GM12878 (cell line): ENCODE measurements around the gene TMEM132D. TPM values are rescaled to one million over a fixed set of nuclear protein-coding genes. Genes with fewer than 3 reads are reported as not detected.

Experiments used
- ATAC-seq: fragments of 200-7000 bp; cut with Tn5 transposase; 3 replicates; pipeline ENCODE4 v1.9.1; 2020; ENCODE audit warnings: mild to moderate bottlenecking, moderate library complexity
- BruUV-seq: library from RNA; stranded (reverse); fragments of 400-500 nt; replicated peaks from 2 replicates; lab custom pipeline; 2021; lab: Mats Ljungman, UMichigan
- CTCF ChIA-PET: fragments of 300-600 bp; sonication (Branson Sonifier 250); formaldehyde crosslinking; extraction: SDS; loops from one replicate; lab custom pipeline; 2021; ENCODE audit warnings: inconsistent platforms; lab: Yijun Ruan, JAX
- POLR2A ChIA-PET: fragments of 350-600 bp; formaldehyde crosslinking; extraction: SDS; loops from one replicate; lab custom pipeline; 2021; ENCODE audit warnings: inconsistent platforms; lab: Charles Lee
- RAD21 ChIA-PET: fragments of 300-600 bp; sonication (Branson Sonifier 250); formaldehyde crosslinking; loops from one replicate; lab custom pipeline; 2023; ENCODE audit warnings: antibody characterized with exemption; ENCODE audit not compliant: unreplicated experiment; lab: Charles Lee
- SMC1A ChIA-PET: fragments of 300-600 bp; sonication (Branson Sonifier 250); formaldehyde crosslinking; loops from one replicate; lab custom pipeline; 2023; ENCODE audit not compliant: unreplicated experiment, uncharacterized antibody; lab: Charles Lee
- DNase-seq: peaks from one replicate; pipeline ENCODE4 v3.0.0-alpha.2; 2011; ENCODE audit warnings: low read depth, low spot score
- FAIRE-seq: peaks from 3 replicates; lab custom pipeline; 2011; peaks lifted over from hg19 to GRCh38; lab: Jason Lieb, UNC
- H2AFZ ChIP-seq: 2 replicates; pipeline ENCODE4 v1.6.0; 2011; ENCODE audit warnings: low read depth, low read length, control low read depth; ENCODE audit not compliant: control insufficient read depth
- H3K27ac ChIP-seq: 2 replicates; pipeline ENCODE4 v1.5.1; 2011; ENCODE audit warnings: control low read depth; ENCODE audit not compliant: control insufficient read depth, insufficient read depth
- H3K27me3 ChIP-seq, 2 experiments: replicated peaks in 1 of 2; 2 replicates each; pipeline versions ENCODE4 v1.6.0 to v1.6.1; 2011; ENCODE audit warnings: low read length in 1 of 2; ENCODE audit not compliant: control insufficient read depth in 2 of 2, insufficient read depth in 2 of 2
- H3K36me3 ChIP-seq, 2 experiments: 2 replicates each; pipeline ENCODE4 v1.5.1; 2011; ENCODE audit warnings: low read length in 1 of 2; ENCODE audit not compliant: control insufficient read depth in 2 of 2, insufficient read depth in 2 of 2
- H3K4me1 ChIP-seq: 2 replicates; pipeline ENCODE4 v1.6.1; 2011; ENCODE audit warnings: mild to moderate bottlenecking, low read length, moderate library complexity, mixed read lengths; ENCODE audit not compliant: control insufficient read depth, insufficient read depth
- H3K4me2 ChIP-seq: 2 replicates; pipeline ENCODE4 v1.6.0; 2011; ENCODE audit warnings: control low read depth; ENCODE audit not compliant: control insufficient read depth, insufficient read depth
- H3K4me3 ChIP-seq: fragments of 200-600 bp; sonication (generic); 2 replicates; pipeline ENCODE4 v1.5.1; 2016
- H3K79me2 ChIP-seq: 2 replicates; pipeline ENCODE4 v1.6.0; 2011; ENCODE audit warnings: low read length; ENCODE audit not compliant: control insufficient read depth, insufficient read depth
- H3K9ac ChIP-seq: 2 replicates; pipeline ENCODE4 v1.8.0; 2011; ENCODE audit warnings: low read length, control low read depth, mixed read lengths; ENCODE audit not compliant: control insufficient read depth, insufficient read depth
- H3K9me3 ChIP-seq: replicated peaks from 3 replicates; pipeline ENCODE4 v1.5.1; 2011; ENCODE audit warnings: mild to moderate bottlenecking, low read length; ENCODE audit not compliant: control insufficient read depth, insufficient read depth
- H4K20me1 ChIP-seq: 2 replicates; pipeline ENCODE4 v1.6.0; 2011; ENCODE audit not compliant: control insufficient read depth, insufficient read depth
- BCLAF1 ChIP-seq: fragments of 450-650 bp; IDR thresholded peaks from 2 replicates; pipeline ENCODE4 v1.6.1; 2017; ENCODE audit warnings: antibody characterized with exemption, mild to moderate bottlenecking, moderate library complexity
- CHD1 ChIP-seq: IDR thresholded peaks from 2 replicates; pipeline ENCODE4 v1.6.1; 2012; ENCODE audit warnings: low read depth, low read length, improper control_type of control experiment
- EGR1 ChIP-seq, 2 experiments: IDR thresholded peaks; 1 replicate in 1 of 2; 2 replicates in 1 of 2; pipeline ENCODE4 v1.6.1; 2011 to 2012; ENCODE audit warnings: low read depth in 2 of 2, low read length in 2 of 2, borderline replicate concordance in 1 of 2, mild to moderate bottlenecking in 1 of 2, moderate library complexity in 1 of 2
- HCFC1 ChIP-seq: fragments of 150-350 bp; IDR thresholded peaks from 2 replicates; pipeline ENCODE4 v1.6.1; 2014; ENCODE audit warnings: low read length
- MTA3 ChIP-seq: IDR thresholded peaks from 2 replicates; pipeline ENCODE4 v1.6.1; 2012; ENCODE audit warnings: low read length, inconsistent platforms, borderline replicate concordance
- MYC ChIP-seq: IDR thresholded peaks from 2 replicates; pipeline ENCODE4 v1.6.1; 2011; ENCODE audit warnings: mild to moderate bottlenecking, low read length, moderate library complexity, inconsistent platforms; ENCODE audit not compliant: insufficient read depth, insufficient replicate concordance, insufficient read length, severe bottlenecking
- NR2F1 ChIP-seq: fragments of 450-650 bp; conservative IDR thresholded peaks from 2 replicates; pipeline ENCODE4 v1.6.1; 2017; ENCODE audit warnings: mild to moderate bottlenecking
- SMARCA5 ChIP-seq: fragments of 450-650 bp; IDR thresholded peaks from 2 replicates; pipeline ENCODE4 v1.6.1; 2017; ENCODE audit warnings: mild to moderate bottlenecking
- SREBF2 ChIP-seq: IDR thresholded peaks from 2 replicates; pipeline ENCODE4 v1.6.1; 2012; ENCODE audit warnings: mild to moderate bottlenecking, low read length
- ZNF384 ChIP-seq: IDR thresholded peaks from 2 replicates; pipeline ENCODE4 v1.6.1; 2012; ENCODE audit warnings: low read depth, mild to moderate bottlenecking, low read length, improper control_type of control experiment, borderline replicate concordance
- WGBS: methylation state at CpG from one replicate; pipeline ENCODE4 v1.1.6; 2016; ENCODE audit warnings: low lambda C conversion rate; ENCODE audit not compliant: insufficient replicate concordance, insufficient coverage; ENCODE audit errors: missing lambda C conversion rate; 5-methylcytosine and 5-hydroxymethylcytosine counted together
- in situ Hi-C: fragments of 300-500 bp; cut with MboI; formaldehyde crosslinking; loops from 9 replicates; pipeline ENCODE4 v1.14.3; 2018; ENCODE audit warnings: mixed read lengths
- intact Hi-C: fragments of 100-400 bp; cut with micrococcal nuclease; formaldehyde crosslinking; loops from one replicate; pipeline ENCODE4 v1.14.2; 2022; ENCODE audit not compliant: unreplicated experiment
- polyA plus RNA-seq, 11 experiments: library from polyadenylated mRNA; depleted of rRNA in 4 of 11; unstranded in 6 of 11; stranded (reverse) in 5 of 11; fragments of >200 nt; fragmentation: Nextera tagmentation in 4 of 11; fragmentation: Illumina TruSeq in 1 of 11; extraction: Ambion mirVana in 4 of 11; extraction: Trizol in 1 of 11; gene quantifications; 1 replicate in 1 of 11; 2 replicates in 10 of 11; pipeline versions ENCODE4 v1.2.1 to v1.2.3, GENCODE V29; 2011 to 2016; ENCODE audit warnings: inconsistent platforms in 2 of 11, missing spikeins in 2 of 11, low read depth in 1 of 11
- total RNA-seq, 4 experiments: library from RNA; depleted of rRNA in 3 of 4; stranded (reverse); fragments of >200 nt in 3 of 4; fragmentation: Illumina TruSeq in 1 of 4; extraction: Trizol in 1 of 4; gene quantifications; 2 replicates each; pipeline versions ENCODE4 v1.2.1 to v1.2.3, GENCODE V29; 2013 to 2021

TMEM132D gene
- total and polyA plus RNA-seq, 10 of the 15 experiments (the other 5 are each of a cell fraction or from before 2014, with no cell fraction given): under 0.01 to 0.12 (median 0.02) TPM; not detected in 3

- 51% methylated on average over 9 of the region's 9 CpGs for WGBS
- in situ Hi-C loops: no loop called here
Observed at GRCh38 chr12:129067491-129067890, 836.3 kb downstream of the TMEM132D start.

More at GRCh38 chr12:129067491-129067890, 836.3 kb downstream of the TMEM132D start:
- Histone ChIP-seq H3K79me2 (no peaks in the 10 kb centered on the region), H4K20me1 (no peaks in the 10 kb centered on the region), H3K27me3 (no peaks in the 10 kb centered on the region; a peak in 2 of 4 replicates), H3K4me2 (no peak overlapping the region), H2AFZ (no peak overlapping the region), H3K36me3 (no peaks in the 10 kb centered on the region), H3K9ac (no peak overlapping the region), H3K4me1 (no peaks in the 10 kb centered on the region), H3K27ac (no peak overlapping the region), H3K9me3 (no peaks in the 10 kb centered on the region), H3K4me3 (no peak overlapping the region)
- ChIA-PET RAD21 (no interaction called here), CTCF (no interaction called here), SMC1A (no interaction called here), POLR2A (no interaction called here)
- BruUV-seq: no TSS peak
- TF ChIP-seq EGR1 (IDR thresholded peaks at IDR 0.05; ENCODE audit: borderline replicate concordance in 1 of 2, low read depth in 2 of 2, low read length in 2 of 2): no peak
- no peak for TF ChIP-seq SMARCA5
- TF ChIP-seq SREBF2: no peak
- no peak for TF ChIP-seq MYC
- TF ChIP-seq NR2F1: no peak
- TF ChIP-seq HCFC1: no peak
- TF ChIP-seq CHD1: no peak
- TF ChIP-seq ZNF384: no peak
- TF ChIP-seq BCLAF1: no peak
- TF ChIP-seq MTA3: no peak
- no peak for ATAC-seq
- no peak for FAIRE-seq
- intact Hi-C loops: no loop called here
- no peak for DNase-seq
